HepG2 (cell line): ENCODE data around the gene TTC21B. TPM values are rescaled to one million over a fixed set of nuclear protein-coding genes. Genes with fewer than 3 reads are reported as not detected.
A peak's percentile ranks its signal among the peaks of the same experiment; 100 is the strongest.

Experiments used
- ATAC-seq: fragments of 200-7000 bp; cut with Tn5 transposase; 3 replicates; pipeline ENCODE4 v1.9.1; 2020; ENCODE audit warnings: mild to moderate bottlenecking, moderate library complexity
- BruUV-seq: library from RNA; stranded (reverse); fragments of 400-500 nt; replicated peaks from 2 replicates; lab custom pipeline; 2021; lab: Mats Ljungman, UMichigan
- CTCF ChIA-PET: fragments of 300-600 bp; formaldehyde crosslinking; extraction: SDS; loops from one replicate; lab custom pipeline; 2021; ENCODE audit warnings: low total read pairs, inconsistent platforms, low intra/inter-chr PET ratio; lab: Yijun Ruan, JAX
- POLR2A ChIA-PET: fragments of 350-600 bp; sonication (Branson Sonifier 250); formaldehyde crosslinking; loops from one replicate; lab custom pipeline; 2020; ENCODE audit warnings: antibody characterized with exemption, inconsistent platforms; lab: Yijun Ruan, JAX
- DNase-seq: peaks from one replicate; pipeline ENCODE4 v3.0.0-alpha.2; 2015; ENCODE audit warnings: low spot score
- FAIRE-seq: peaks from 3 replicates; lab custom pipeline; 2011; peaks lifted over from hg19 to GRCh38; lab: Jason Lieb, UNC
- H2AFZ ChIP-seq: one replicate; pipeline ENCODE4 v1.6.1; 2011; ENCODE audit warnings: low read length, inconsistent platforms
- H3K27ac ChIP-seq: fragments of 300-600 bp; 3 replicates; pipeline ENCODE4 v1.8.0; 2011; ENCODE audit warnings: mixed run types, mild to moderate bottlenecking, mixed read lengths, low read length, inconsistent platforms; ENCODE audit not compliant: insufficient read depth; ENCODE audit errors: extremely low read length
- H3K27me3 ChIP-seq, 2 experiments: fragments of 200-600 bp in 1 of 2; 2 replicates in 1 of 2; 3 replicates in 1 of 2; pipeline versions ENCODE4 v1.6.0 to v1.8.0; 2011; ENCODE audit warnings: low read length in 2 of 2, mild to moderate bottlenecking in 2 of 2, moderate library complexity in 2 of 2, inconsistent platforms in 1 of 2; ENCODE audit not compliant: insufficient read depth in 2 of 2, control insufficient read depth in 1 of 2
- H3K36me3 ChIP-seq, 2 experiments: fragments of 200-600 bp in 1 of 2; replicated peaks in 1 of 2; 2 replicates in 1 of 2; 3 replicates in 1 of 2; pipeline versions ENCODE4 v1.5.1 to v1.8.0; 2011; ENCODE audit warnings: low read length in 2 of 2, inconsistent platforms in 1 of 2; ENCODE audit not compliant: insufficient read depth in 2 of 2, control insufficient read depth in 1 of 2
- H3K4me1 ChIP-seq: 2 replicates; pipeline ENCODE4 v1.5.1; 2012; ENCODE audit warnings: low read length, inconsistent platforms; ENCODE audit not compliant: insufficient read depth
- H3K4me2 ChIP-seq: 2 replicates; pipeline ENCODE4 v1.6.0; 2011; ENCODE audit warnings: low read depth, low read length, inconsistent platforms
- H3K4me3 ChIP-seq, 3 experiments: fragments of 200-600 bp in 1 of 3; sonication (generic), shearing (Covaris generic) in 1 of 3; replicated peaks in 1 of 3; 2 replicates each; pipeline ENCODE4 v1.5.1; 2011 to 2016; ENCODE audit warnings: low read length in 3 of 3, inconsistent platforms in 2 of 3, low read depth in 2 of 3, mild to moderate bottlenecking in 2 of 3, control low read depth in 1 of 3, mixed read lengths in 1 of 3; ENCODE audit not compliant: insufficient read depth in 1 of 3
- H3K79me2 ChIP-seq: one replicate; pipeline ENCODE4 v1.6.1; 2011; ENCODE audit warnings: low read length, inconsistent platforms; ENCODE audit not compliant: insufficient read depth
- H3K9ac ChIP-seq: 2 replicates; pipeline ENCODE4 v1.6.0; 2011; ENCODE audit warnings: mild to moderate bottlenecking, low read depth, low read length, inconsistent platforms; ENCODE audit not compliant: insufficient read depth
- H3K9me3 ChIP-seq: 2 replicates; pipeline ENCODE4 v1.5.1; 2012; ENCODE audit warnings: mild to moderate bottlenecking, low read length
- H4K20me1 ChIP-seq: 2 replicates; pipeline ENCODE4 v1.6.0; 2011; ENCODE audit warnings: inconsistent platforms, mild to moderate bottlenecking, low read length, moderate library complexity; ENCODE audit not compliant: insufficient read depth
- BRD4 ChIP-seq: sonication (generic); formaldehyde crosslinking; IDR thresholded peaks from 2 replicates; pipeline ENCODE4 v1.4.0; 2020; ENCODE audit warnings: missing genetic modification reagents
- FOXJ3 ChIP-seq: sonication (generic); formaldehyde crosslinking; IDR thresholded peaks from 2 replicates; pipeline ENCODE4 v1.4.0; 2020; ENCODE audit warnings: missing genetic modification reagents, mild to moderate bottlenecking, borderline replicate concordance
- HHEX ChIP-seq: IDR thresholded peaks from 2 replicates; pipeline ENCODE4 v1.6.1; 2016; ENCODE audit warnings: control low read depth
- MEIS2 ChIP-seq: sonication (generic); formaldehyde crosslinking; IDR thresholded peaks from 2 replicates; pipeline ENCODE4 v1.9.0; 2021; ENCODE audit warnings: mild to moderate bottlenecking, missing genetic modification reagents
- SMAD3 ChIP-seq: sonication (generic); formaldehyde crosslinking; IDR thresholded peaks from 2 replicates; pipeline ENCODE4 v1.4.0; 2020; ENCODE audit warnings: missing genetic modification reagents
- SNAPC2 ChIP-seq: sonication (generic); formaldehyde crosslinking; IDR thresholded peaks from 2 replicates; pipeline ENCODE4 v1.8.1; 2022; ENCODE audit warnings: mild to moderate bottlenecking, missing genetic modification reagents
- SRY ChIP-seq: sonication (generic); formaldehyde crosslinking; IDR thresholded peaks from 2 replicates; pipeline ENCODE4 v1.8.0; 2022; ENCODE audit warnings: mild to moderate bottlenecking, missing genetic modification reagents
- THAP8 ChIP-seq: sonication (generic); formaldehyde crosslinking; IDR thresholded peaks from 2 replicates; pipeline ENCODE4 v1.5.1; 2020; ENCODE audit warnings: missing genetic modification reagents, mild to moderate bottlenecking, borderline replicate concordance
- TP53 ChIP-seq: sonication (generic); formaldehyde crosslinking; conservative IDR thresholded peaks from 2 replicates; pipeline ENCODE4 v1.4.0; 2020; ENCODE audit warnings: missing genetic modification reagents
- XBP1 ChIP-seq: sonication (generic); formaldehyde crosslinking; IDR thresholded peaks from 2 replicates; pipeline ENCODE4 v1.5.0; 2020; ENCODE audit warnings: missing genetic modification reagents
- ZBTB33 ChIP-seq: sonication (generic); formaldehyde crosslinking; IDR thresholded peaks from 2 replicates; pipeline ENCODE4 v1.4.0; 2020; ENCODE audit warnings: missing genetic modification reagents
- ZGPAT ChIP-seq: IDR thresholded peaks from 2 replicates; pipeline ENCODE4 v1.6.1; 2016; ENCODE audit warnings: mild to moderate bottlenecking
- ZNF20 ChIP-seq: sonication (generic); formaldehyde crosslinking; IDR thresholded peaks from 2 replicates; pipeline ENCODE4 v1.4.0; 2020; ENCODE audit warnings: mild to moderate bottlenecking, moderate library complexity, missing genetic modification reagents
- ZNF280D ChIP-seq: sonication (generic); formaldehyde crosslinking; IDR thresholded peaks from 2 replicates; pipeline ENCODE4 v1.5.1; 2020; ENCODE audit warnings: mild to moderate bottlenecking, missing genetic modification reagents
- ZNF3 ChIP-seq: IDR thresholded peaks from 2 replicates; pipeline ENCODE4 v1.7.0; 2017; ENCODE audit warnings: inconsistent platforms
- ZNF354B ChIP-seq: sonication (generic); formaldehyde crosslinking; IDR thresholded peaks from 2 replicates; pipeline ENCODE4 v1.8.0; 2022; ENCODE audit warnings: mild to moderate bottlenecking, missing genetic modification reagents
- ZNF639 ChIP-seq: conservative IDR thresholded peaks from 2 replicates; pipeline ENCODE4 v1.6.1; 2018; ENCODE audit warnings: missing genetic modification reagents
- WGBS: methylation state at CpG from one replicate; pipeline ENCODE4 v1.1.6; 2017; ENCODE audit warnings: low lambda C conversion rate; 5-methylcytosine and 5-hydroxymethylcytosine counted together
- in situ Hi-C: cut with HindIII; loops from 2 replicates; pipeline ENCODE4 v1.10.0; 2017; ENCODE audit warnings: low pct_unique_long_range_greater_than_20kb; ENCODE audit not compliant: extremely low pct_ligation_motif_present
- intact Hi-C: fragments of 100-400 bp; cut with micrococcal nuclease; formaldehyde crosslinking; loops from one replicate; pipeline ENCODE4 v1.10.0; 2022; ENCODE audit not compliant: unreplicated experiment
- polyA plus RNA-seq, 8 experiments: library from polyadenylated mRNA; depleted of rRNA in 3 of 8; stranded (reverse) in 7 of 8; unstranded in 1 of 8; fragments of >200 nt; fragmentation: Illumina TruSeq in 4 of 8; extraction: Trizol in 4 of 8; gene quantifications; 2 replicates each; pipeline versions ENCODE4 v1.2.1 to v1.2.3, GENCODE V29; 2011 to 2016; ENCODE audit warnings: low read depth in 4 of 8, missing spikeins in 1 of 8, mixed read lengths in 1 of 8; ENCODE audit not compliant: insufficient read depth in 1 of 8
- total RNA-seq, 5 experiments: library from RNA; depleted of rRNA; stranded (reverse); fragments of >200 nt; fragmentation: Illumina TruSeq; extraction: Trizol; gene quantifications; 2 replicates each; pipeline ENCODE4 v1.2.3, GENCODE V29; 2016; ENCODE audit warnings: low read depth in 1 of 5

The TTC21B gene
- total and polyA plus RNA-seq, 2 of the 13 experiments (the other 11 are each of a cell fraction or from before 2014, with no cell fraction given): 39.1 to 67.1 TPM

- Histone ChIP-seq H2AFZ (no peak overlapping the region), H3K79me2 (peaks cover 55% of the 10 kb centered on the region), H3K4me3 (peak overlapping the region in 2 of 3 experiments; percentile 5 to 91; a peak in 2 of 6 replicates), H3K4me2 (peak overlapping the region; percentile 73), H3K36me3 (peaks cover 7 to 33% of the 10 kb centered on the region in 2 experiments), H3K9ac (no peak overlapping the region), H3K9me3 (no peaks in the 10 kb centered on the region), H3K27me3 (no peaks in the 10 kb centered on the region; a peak in 1 of 5 replicates), H3K27ac (peak overlapping the region; percentile 18), H3K4me1 (peaks cover 52% of the 10 kb centered on the region), H4K20me1 (peaks cover 27% of the 10 kb centered on the region)
- WGBS: 53% methylated on average over 3 of the region's 3 CpGs
- DNase-seq (peak; percentile 41), FAIRE-seq (peak; percentile 39), ATAC-seq (no peak)
- ChIA-PET CTCF (no interaction called here), POLR2A (interaction anchor here (1.2 kb wide), 1 partner anchor 184 kb away, joined by 4 read pairs; no protein-coding TSS in a partner anchor)
- intact Hi-C loops: loop anchor here (5.0 kb wide), 2 partner anchors 282 to 422 kb away; no protein-coding TSS in a partner anchor
- no TSS peak for BruUV-seq
- in situ Hi-C loops: loop anchor here (5.0 kb wide), 3 partner anchors 177 to 467 kb away; partner anchors contain the start of gene SCN1A
- no peak for TF ChIP-seq HHEX (CRISPR knock-in tag)
- no peak for TF ChIP-seq SRY
- TF ChIP-seq ZNF639: no peak
- TF ChIP-seq THAP8 (CRISPR knock-in tag): no peak
- TF ChIP-seq ZNF20 (CRISPR knock-in tag): no peak
- 0 out of 2 replicates have a peak, but pooled peaks have one; percentile 30 for TF ChIP-seq MEIS2 (CRISPR knock-in tag)
- TF ChIP-seq FOXJ3: peak; percentile 45; the same call in 1 of the 2 replicates
- TF ChIP-seq BRD4: no peak
- TF ChIP-seq TP53: no peak
- TF ChIP-seq ZBTB33: peak; percentile 8; the same call in 1 of the 2 replicates
- no peak for TF ChIP-seq SNAPC2 (CRISPR knock-in tag)
- TF ChIP-seq ZGPAT (CRISPR knock-in tag): peak; percentile 36; the same call in 1 of the 2 replicates
- no peak for TF ChIP-seq SMAD3 (CRISPR knock-in tag)
- no peak for TF ChIP-seq ZNF3
- TF ChIP-seq ZNF354B (CRISPR knock-in tag): no peak
- TF ChIP-seq XBP1 (CRISPR knock-in tag): no peak
- no peak for TF ChIP-seq ZNF280D (CRISPR knock-in tag)
These were observed 3.1 kb downstream of the TTC21B start for GRCh38 chr2:165950438-165950837.
